K562 (cell line): Measurements from ENCODE around the gene SLC1A2. TPM values are rescaled to one million over a fixed set of nuclear protein-coding genes. Genes with fewer than 3 reads are reported as not detected.

Experiments
- GTF2F1 ChIP-seq: IDR thresholded peaks from 2 replicates; pipeline ENCODE4 v1.6.1; 2011; ENCODE audit warnings: low read depth, low read length, improper control_type of control experiment
- KLF16 ChIP-seq: IDR thresholded peaks from 2 replicates; pipeline ENCODE4 v1.6.1; 2016; ENCODE audit warnings: antibody characterized with exemption
- MLLT1 ChIP-seq, 2 experiments: fragments of 450-650 bp; IDR thresholded peaks; 2 replicates each; pipeline ENCODE4 v1.6.1; 2016
- MTF1 ChIP-seq: fragments of 250-450 bp; sonication (Bioruptor Pico); IDR thresholded peaks from 2 replicates; pipeline ENCODE4 v1.9.0; 2021; ENCODE audit warnings: moderate library complexity, mild to moderate bottlenecking, inconsistent platforms, borderline replicate concordance
- NCOA6 ChIP-seq: fragments of 450-650 bp; IDR thresholded peaks from 2 replicates; pipeline ENCODE4 v1.6.1; 2017; ENCODE audit warnings: mild to moderate bottlenecking
- NR2F6 ChIP-seq: fragments of 450-650 bp; formaldehyde crosslinking; IDR thresholded peaks from 2 replicates; pipeline ENCODE4 v1.4.0; 2020; ENCODE audit warnings: mild to moderate bottlenecking
- NUFIP1 ChIP-seq: fragments of 450-650 bp; IDR thresholded peaks from 2 replicates; pipeline ENCODE4 v1.6.1; 2018; ENCODE audit not compliant: partially characterized antibody
- PHF20 ChIP-seq: fragments of 450-650 bp; IDR thresholded peaks from 2 replicates; pipeline ENCODE4 v1.6.1; 2018; ENCODE audit not compliant: partially characterized antibody
- SIN3A ChIP-seq, 2 experiments: fragments of 150-350 bp in 1 of 2; IDR thresholded peaks; 2 replicates each; pipeline ENCODE4 v1.6.1; 2011 to 2016; ENCODE audit warnings: borderline replicate concordance in 2 of 2, low read depth in 2 of 2, low read length in 2 of 2, mild to moderate bottlenecking in 2 of 2, moderate library complexity in 2 of 2; ENCODE audit not compliant: control insufficient read depth in 1 of 2
- SRF ChIP-seq, 2 experiments: fragments of 250-450, 450-650 bp in 1 of 2; sonication (Bioruptor Pico) in 1 of 2; sonication (generic) in 1 of 2; formaldehyde crosslinking; IDR thresholded peaks; 2 replicates each; pipeline versions ENCODE4 v1.5.0 to v1.5.1; 2020 to 2022; ENCODE audit warnings: mild to moderate bottlenecking in 1 of 2, missing genetic modification reagents in 1 of 2
- TAL1 ChIP-seq: fragments of 450-650 bp; IDR thresholded peaks from 2 replicates; pipeline ENCODE4 v1.6.1; 2016; ENCODE audit warnings: mild to moderate bottlenecking
- TEAD4 ChIP-seq, 2 experiments: sonication (generic) in 1 of 2; formaldehyde crosslinking in 1 of 2; IDR thresholded peaks; 2 replicates each; pipeline versions ENCODE4 v1.6.1 to v1.8.0; 2012 to 2022; ENCODE audit warnings: borderline replicate concordance in 1 of 2, inconsistent platforms in 1 of 2, low read length in 1 of 2, mild to moderate bottlenecking in 1 of 2, missing genetic modification reagents in 1 of 2
- ZNF12 ChIP-seq: sonication (generic); formaldehyde crosslinking; IDR thresholded peaks from 2 replicates; pipeline ENCODE4 v1.4.0; 2020; ENCODE audit warnings: mild to moderate bottlenecking, missing genetic modification reagents
- ZNF232 ChIP-seq: sonication (generic); formaldehyde crosslinking; IDR thresholded peaks from 2 replicates; pipeline ENCODE4 v1.8.0; 2022; ENCODE audit warnings: mild to moderate bottlenecking, missing genetic modification reagents
- polyA plus RNA-seq, 8 experiments: library from polyadenylated mRNA; depleted of rRNA in 4 of 8; stranded (reverse) in 5 of 8; unstranded in 3 of 8; fragments of >200 nt; fragmentation: Nextera tagmentation in 2 of 8; fragmentation: Illumina TruSeq in 1 of 8; extraction: Ambion mirVana in 2 of 8; extraction: Trizol in 1 of 8; gene quantifications; 2 replicates each; pipeline versions ENCODE4 v1.2.1 to v1.2.3, GENCODE V29; 2011 to 2014; ENCODE audit warnings: inconsistent platforms in 1 of 8, missing spikeins in 1 of 8
- total RNA-seq, 7 experiments: library from RNA; depleted of rRNA in 6 of 7; stranded (reverse); fragments of >200 nt in 6 of 7; fragmentation: Illumina TruSeq in 2 of 7; extraction: Trizol in 2 of 7; gene quantifications; 2 replicates each; pipeline versions ENCODE4 v1.2.1 to v1.2.3, GENCODE V29; 2011 to 2021; ENCODE audit warnings: low replicate concordance in 1 of 7
- TF ChIP-seq, protein P1 (sequence below): fragments of 450-650 bp; IDR thresholded peaks from 2 replicates; pipeline ENCODE4 v1.6.1; 2016; ENCODE audit warnings: mild to moderate bottlenecking, moderate library complexity

The SLC1A2 gene
- total and polyA plus RNA-seq, 9 of the 15 experiments (the other 6 are each of a cell fraction or from before 2014, with no cell fraction given) = 0.03 to 0.07 (median 0.04) TPM; not detected in 5

DNA sequence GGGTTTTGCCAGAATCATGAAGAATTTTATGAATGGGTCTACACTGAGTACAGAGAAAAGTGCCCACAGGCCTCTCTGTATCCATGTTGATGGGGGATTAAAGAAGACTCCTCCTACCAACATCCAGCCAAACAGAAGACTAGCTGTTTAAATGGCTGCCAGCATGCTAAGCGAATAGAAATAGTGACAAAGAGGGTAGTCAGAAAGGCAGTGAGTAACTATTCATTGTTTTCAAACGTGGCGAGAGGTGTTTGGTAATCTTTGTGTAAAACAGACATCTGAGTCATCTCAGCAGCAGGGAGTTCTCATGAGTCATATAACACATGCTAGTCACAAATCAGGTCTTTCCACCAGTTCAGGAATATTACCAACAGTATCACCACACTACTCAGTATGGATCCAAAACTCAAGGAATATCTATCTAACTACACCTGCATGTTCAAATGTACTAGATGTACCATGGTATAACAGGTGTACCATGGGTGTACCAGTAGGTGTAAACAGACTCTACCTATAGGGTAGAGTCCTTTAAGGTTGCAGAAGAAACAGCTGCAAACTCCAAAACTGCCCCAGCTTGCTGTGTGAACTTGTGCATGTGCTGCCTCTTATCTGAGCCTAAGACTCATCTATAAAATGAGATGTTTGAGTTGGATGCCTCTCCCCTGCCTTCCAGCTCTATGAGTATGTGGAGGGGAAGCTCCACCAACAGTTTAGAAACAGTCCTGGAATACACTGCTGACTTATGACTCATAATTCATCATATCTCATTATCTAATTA is 82.0 kb downstream of the SLC1A2 start (continued):
- TF ChIP-seq, protein P1, sequence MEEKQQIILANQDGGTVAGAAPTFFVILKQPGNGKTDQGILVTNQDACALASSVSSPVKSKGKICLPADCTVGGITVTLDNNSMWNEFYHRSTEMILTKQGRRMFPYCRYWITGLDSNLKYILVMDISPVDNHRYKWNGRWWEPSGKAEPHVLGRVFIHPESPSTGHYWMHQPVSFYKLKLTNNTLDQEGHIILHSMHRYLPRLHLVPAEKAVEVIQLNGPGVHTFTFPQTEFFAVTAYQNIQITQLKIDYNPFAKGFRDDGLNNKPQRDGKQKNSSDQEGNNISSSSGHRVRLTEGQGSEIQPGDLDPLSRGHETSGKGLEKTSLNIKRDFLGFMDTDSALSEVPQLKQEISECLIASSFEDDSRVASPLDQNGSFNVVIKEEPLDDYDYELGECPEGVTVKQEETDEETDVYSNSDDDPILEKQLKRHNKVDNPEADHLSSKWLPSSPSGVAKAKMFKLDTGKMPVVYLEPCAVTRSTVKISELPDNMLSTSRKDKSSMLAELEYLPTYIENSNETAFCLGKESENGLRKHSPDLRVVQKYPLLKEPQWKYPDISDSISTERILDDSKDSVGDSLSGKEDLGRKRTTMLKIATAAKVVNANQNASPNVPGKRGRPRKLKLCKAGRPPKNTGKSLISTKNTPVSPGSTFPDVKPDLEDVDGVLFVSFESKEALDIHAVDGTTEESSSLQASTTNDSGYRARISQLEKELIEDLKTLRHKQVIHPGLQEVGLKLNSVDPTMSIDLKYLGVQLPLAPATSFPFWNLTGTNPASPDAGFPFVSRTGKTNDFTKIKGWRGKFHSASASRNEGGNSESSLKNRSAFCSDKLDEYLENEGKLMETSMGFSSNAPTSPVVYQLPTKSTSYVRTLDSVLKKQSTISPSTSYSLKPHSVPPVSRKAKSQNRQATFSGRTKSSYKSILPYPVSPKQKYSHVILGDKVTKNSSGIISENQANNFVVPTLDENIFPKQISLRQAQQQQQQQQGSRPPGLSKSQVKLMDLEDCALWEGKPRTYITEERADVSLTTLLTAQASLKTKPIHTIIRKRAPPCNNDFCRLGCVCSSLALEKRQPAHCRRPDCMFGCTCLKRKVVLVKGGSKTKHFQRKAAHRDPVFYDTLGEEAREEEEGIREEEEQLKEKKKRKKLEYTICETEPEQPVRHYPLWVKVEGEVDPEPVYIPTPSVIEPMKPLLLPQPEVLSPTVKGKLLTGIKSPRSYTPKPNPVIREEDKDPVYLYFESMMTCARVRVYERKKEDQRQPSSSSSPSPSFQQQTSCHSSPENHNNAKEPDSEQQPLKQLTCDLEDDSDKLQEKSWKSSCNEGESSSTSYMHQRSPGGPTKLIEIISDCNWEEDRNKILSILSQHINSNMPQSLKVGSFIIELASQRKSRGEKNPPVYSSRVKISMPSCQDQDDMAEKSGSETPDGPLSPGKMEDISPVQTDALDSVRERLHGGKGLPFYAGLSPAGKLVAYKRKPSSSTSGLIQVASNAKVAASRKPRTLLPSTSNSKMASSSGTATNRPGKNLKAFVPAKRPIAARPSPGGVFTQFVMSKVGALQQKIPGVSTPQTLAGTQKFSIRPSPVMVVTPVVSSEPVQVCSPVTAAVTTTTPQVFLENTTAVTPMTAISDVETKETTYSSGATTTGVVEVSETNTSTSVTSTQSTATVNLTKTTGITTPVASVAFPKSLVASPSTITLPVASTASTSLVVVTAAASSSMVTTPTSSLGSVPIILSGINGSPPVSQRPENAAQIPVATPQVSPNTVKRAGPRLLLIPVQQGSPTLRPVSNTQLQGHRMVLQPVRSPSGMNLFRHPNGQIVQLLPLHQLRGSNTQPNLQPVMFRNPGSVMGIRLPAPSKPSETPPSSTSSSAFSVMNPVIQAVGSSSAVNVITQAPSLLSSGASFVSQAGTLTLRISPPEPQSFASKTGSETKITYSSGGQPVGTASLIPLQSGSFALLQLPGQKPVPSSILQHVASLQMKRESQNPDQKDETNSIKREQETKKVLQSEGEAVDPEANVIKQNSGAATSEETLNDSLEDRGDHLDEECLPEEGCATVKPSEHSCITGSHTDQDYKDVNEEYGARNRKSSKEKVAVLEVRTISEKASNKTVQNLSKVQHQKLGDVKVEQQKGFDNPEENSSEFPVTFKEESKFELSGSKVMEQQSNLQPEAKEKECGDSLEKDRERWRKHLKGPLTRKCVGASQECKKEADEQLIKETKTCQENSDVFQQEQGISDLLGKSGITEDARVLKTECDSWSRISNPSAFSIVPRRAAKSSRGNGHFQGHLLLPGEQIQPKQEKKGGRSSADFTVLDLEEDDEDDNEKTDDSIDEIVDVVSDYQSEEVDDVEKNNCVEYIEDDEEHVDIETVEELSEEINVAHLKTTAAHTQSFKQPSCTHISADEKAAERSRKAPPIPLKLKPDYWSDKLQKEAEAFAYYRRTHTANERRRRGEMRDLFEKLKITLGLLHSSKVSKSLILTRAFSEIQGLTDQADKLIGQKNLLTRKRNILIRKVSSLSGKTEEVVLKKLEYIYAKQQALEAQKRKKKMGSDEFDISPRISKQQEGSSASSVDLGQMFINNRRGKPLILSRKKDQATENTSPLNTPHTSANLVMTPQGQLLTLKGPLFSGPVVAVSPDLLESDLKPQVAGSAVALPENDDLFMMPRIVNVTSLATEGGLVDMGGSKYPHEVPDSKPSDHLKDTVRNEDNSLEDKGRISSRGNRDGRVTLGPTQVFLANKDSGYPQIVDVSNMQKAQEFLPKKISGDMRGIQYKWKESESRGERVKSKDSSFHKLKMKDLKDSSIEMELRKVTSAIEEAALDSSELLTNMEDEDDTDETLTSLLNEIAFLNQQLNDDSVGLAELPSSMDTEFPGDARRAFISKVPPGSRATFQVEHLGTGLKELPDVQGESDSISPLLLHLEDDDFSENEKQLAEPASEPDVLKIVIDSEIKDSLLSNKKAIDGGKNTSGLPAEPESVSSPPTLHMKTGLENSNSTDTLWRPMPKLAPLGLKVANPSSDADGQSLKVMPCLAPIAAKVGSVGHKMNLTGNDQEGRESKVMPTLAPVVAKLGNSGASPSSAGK = no peak
- TF ChIP-seq GTF2F1 (no peak), TAL1 (no peak), NR2F6 (CRISPR knock-in tag) (no peak), NCOA6 (no peak), TEAD4 (IDR thresholded peaks at IDR 0.05; ENCODE audit: low read length) (0 out of 2 replicates have a peak, but pooled peaks have one; percentile 22), TEAD4 (CRISPR knock-in tag; IDR thresholded peaks at IDR 0.05; ENCODE audit: borderline replicate concordance) (no peak), ZNF12 (CRISPR knock-in tag) (no peak), MLLT1 (IDR thresholded peaks at IDR 0.05) (no peak), MTF1 (CRISPR knock-in tag) (no peak), SIN3A (IDR thresholded peaks at IDR 0.05; ENCODE audit: borderline replicate concordance in 2 of 2, control insufficient read depth in 1 of 2, low read depth in 2 of 2, low read length in 2 of 2) (no peak), NUFIP1 (no peak), PHF20 (no peak), KLF16 (no peak), ZNF232 (CRISPR knock-in tag) (no peak), SRF (CRISPR knock-in tag; IDR thresholded peaks at IDR 0.05) (0 out of 4 replicates have a peak, but pooled peaks of 1 of the 2 experiments have one; percentile 9)
